ENCODE results near the gene TENT4A.

DNA sequence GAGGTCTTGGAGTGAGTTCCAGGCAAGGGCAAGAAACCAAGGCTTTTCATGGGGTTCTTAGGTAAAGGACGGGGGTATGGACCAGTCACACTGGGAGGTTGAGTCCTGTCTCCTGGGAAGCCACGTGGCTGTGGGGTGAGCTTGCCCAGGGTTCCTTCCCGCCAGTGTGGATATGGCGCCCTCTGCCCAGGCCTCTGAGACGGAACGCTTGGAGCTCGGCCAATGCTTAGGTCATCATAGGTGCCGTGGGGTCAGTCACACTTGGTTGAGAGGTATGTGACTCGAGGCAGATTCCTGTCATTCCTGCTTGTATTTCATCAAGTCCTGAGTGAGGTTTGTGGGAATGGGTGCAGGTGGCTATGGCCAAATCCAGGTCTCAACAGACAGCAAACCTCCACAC is 46.2 kb downstream of the TENT4A start:
- TF ChIP-seq POLR2A (IDR thresholded peaks at IDR 0.05; ENCODE audit: low read depth, low read length) (0 out of 2 replicates have a peak, but pooled peaks have one; percentile 17), GABPA (IDR thresholded peaks at IDR 0.05; ENCODE audit: low read depth) (no peak), SP1 (IDR thresholded peaks at IDR 0.05; ENCODE audit: low read depth, low read length) (no peak)
